Cardiac septum (tissue), 1 donor: Measurements from ENCODE around the gene RASA3. TPM values are rescaled to one million over a fixed set of nuclear protein-coding genes. Genes with fewer than 3 reads are reported as not detected.
A peak's percentile ranks its signal among the peaks of the same experiment; 100 is the strongest.

Experiments used
- DNase-seq: peaks from one replicate; pipeline ENCODE4 v3.0.0-alpha.2; 2020; ENCODE audit warnings: low spot score
- intact Hi-C: fragments of 100-400 bp; cut with DNase I; formaldehyde crosslinking; loops from one replicate; pipeline ENCODE4 v1.14.0; 2022
- total RNA-seq: library from RNA; stranded (reverse); fragmentation: NEBNext Ultra II Directional; extraction: Animal tissue kit (Norgen Biotek cat#: 25700); gene quantifications from one replicate; pipeline ENCODE4 v1.2.1, GENCODE V29; 2021
- donor health status: DM: no; HTN: no; CAD: no.

Gene RASA3
- total RNA-seq, 1 donor from 2014 or later = 9.7 TPM

DNA sequence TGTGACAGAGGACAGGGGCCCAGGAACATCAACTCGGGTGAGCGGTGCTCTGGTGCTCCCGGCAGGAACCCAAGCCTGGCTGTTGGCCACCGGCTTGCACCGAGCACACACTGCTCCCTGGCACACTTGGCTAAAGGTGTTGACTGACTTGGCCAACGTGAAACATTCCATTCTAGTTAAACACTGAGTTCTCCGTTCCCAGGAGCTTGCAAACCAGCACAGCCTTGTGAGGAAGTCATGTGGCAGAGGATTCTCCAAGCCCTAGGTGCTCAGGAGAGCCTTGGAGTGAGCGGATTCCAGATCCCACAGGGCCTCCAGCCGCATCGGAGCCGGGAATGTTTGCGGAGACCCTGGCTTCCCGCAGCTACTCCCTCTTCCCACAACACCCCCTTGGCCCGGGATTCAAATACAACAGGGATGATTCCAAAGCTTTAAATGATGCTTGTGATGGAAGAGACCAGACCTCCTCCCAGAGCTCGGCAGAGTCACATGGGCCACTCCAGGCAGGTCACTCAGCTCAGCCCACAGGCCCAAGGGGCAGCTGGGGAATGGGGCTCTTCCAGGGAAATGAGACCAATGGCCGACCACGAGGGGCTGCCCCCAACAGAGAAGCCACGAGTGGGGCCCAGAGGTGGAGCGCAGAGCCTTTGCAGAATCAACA is 161.5 kb downstream of the RASA3 start:
- DNase-seq = no peak
- intact Hi-C loops = no loop called here

DNA sequence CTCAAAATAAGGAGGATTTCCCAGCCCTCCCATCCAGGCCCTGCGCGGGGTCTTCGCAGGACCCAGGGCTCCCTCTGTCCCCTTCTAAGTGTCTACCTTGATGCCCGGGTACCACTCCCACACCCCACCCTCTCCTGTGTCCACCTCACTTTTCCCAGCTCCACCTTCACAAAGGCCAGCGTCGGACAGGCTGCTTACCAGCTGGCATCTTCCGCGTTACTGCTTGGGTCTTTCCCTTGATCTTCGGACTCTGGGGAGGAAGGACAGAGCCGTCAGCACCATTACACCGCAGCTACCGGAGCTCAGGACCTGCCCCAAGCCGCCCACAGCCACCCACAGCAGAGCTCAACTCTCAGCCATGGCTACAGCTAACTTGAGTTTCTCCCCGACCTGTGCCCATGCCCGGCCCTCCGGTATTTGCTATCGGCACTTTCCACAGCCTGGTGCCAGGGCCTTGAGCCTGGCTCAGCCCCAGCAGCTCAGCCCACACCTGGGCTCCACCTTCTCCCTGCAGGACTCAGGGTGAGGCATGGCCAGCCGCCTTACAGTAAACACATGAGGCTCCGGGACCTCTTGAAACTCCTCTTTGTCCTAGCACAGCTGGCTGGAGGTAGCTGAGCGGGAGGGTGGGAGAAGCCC is 162.3 kb downstream of the RASA3 start:
- no peak for DNase-seq
- intact Hi-C loops = no loop called here

DNA sequence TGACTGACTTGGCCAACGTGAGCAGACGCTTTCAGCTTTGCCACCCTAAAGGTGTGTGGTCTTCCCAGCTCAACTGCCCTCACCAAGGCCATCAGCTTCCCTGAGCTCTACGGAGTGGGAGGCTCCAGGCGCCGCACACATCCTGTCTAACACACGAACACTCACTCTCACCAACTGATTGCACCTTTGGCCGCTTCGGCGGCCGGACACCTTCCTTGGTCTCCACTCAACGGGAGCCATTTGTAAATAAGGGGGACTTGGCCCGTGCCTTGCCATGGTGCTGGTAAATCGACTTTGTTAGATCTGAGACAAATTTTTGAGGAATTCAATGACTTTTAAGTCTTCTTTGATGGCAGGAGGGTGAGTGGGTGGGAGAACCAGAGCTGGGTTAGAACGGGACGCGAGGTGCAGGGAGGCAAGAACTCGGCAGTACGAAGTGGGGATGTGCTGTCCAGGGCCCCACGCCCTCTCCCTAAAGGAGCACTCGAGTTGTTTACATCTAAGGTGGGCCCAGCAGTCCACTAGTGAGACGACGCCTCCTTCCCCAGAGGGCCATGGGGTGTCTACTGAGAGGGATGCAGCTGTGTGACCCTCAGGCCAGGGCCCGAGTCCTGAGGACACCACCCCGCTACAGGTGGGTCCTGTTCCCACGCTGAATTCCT is 163.0 kb downstream of the RASA3 start:
- intact Hi-C loops = no loop called here
- DNase-seq = peak; percentile 43

DNA sequence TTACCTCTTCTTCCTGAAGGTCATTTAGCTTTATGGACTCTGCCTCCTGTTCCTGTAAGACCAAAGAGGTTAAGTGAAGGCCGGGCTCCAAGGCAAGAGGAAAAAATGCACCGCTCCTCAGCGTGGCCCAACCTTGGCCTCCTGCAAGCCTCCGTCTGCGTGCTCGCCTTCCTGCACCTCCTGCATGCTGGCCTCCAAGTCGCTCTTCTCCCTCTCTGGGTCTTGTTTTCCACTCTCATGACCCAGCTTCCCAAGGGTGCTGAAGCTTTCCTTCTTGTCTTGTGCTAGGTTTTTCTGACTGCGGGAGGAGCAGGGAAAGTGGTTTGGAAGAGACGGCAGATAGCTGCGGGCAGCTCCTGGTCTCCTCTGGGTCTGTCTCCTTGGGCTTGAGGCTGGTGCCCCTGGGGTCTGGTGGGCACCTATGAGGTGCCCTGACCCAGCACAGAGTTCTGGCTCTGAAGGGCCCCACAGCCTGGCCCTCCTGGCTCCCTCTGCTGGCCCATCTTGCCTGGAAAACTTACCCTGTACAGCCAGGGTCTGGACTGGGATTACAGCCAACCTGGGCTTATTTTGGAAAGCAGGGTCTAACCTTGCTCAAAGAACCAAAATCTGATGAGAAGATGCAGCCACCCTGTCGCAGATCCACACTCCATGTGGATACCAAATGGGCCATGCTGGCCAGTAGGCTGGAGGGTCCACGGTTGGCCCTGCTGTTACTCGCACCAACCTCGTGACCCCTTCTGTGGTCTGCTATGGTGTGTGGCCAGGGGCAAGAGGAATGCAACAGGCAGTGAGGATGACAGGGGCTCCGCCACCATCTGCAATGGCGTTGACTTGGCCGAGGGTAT is 163.7 kb downstream of the RASA3 start:
- no peak for DNase-seq
- intact Hi-C loops = no loop called here

- no peak for DNase-seq
Observed at GRCh38 chr13:113967729-113968462, 164.5 kb downstream of the RASA3 start.

GRCh38 chr13:113967206-113967720 is 165.2 kb downstream of the RASA3 start:
- intact Hi-C loops = no loop called here
- no peak for DNase-seq

More at GRCh38 chr13:113967729-113968462, 164.5 kb downstream of the RASA3 start:
- intact Hi-C loops = no loop called here

- no peak for DNase-seq
- intact Hi-C loops = no loop called here
Observed at GRCh38 chr13:113965968-113966884, 166.2 kb downstream of the RASA3 start.

- no peak for DNase-seq
- intact Hi-C loops = no loop called here
Observed at GRCh38 chr13:113965383-113965874, 167.0 kb downstream of the RASA3 start.

- no peak for DNase-seq
- intact Hi-C loops = no loop called here
Observed at GRCh38 chr13:113964251-113964995, 168.0 kb downstream of the RASA3 start.

DNA sequence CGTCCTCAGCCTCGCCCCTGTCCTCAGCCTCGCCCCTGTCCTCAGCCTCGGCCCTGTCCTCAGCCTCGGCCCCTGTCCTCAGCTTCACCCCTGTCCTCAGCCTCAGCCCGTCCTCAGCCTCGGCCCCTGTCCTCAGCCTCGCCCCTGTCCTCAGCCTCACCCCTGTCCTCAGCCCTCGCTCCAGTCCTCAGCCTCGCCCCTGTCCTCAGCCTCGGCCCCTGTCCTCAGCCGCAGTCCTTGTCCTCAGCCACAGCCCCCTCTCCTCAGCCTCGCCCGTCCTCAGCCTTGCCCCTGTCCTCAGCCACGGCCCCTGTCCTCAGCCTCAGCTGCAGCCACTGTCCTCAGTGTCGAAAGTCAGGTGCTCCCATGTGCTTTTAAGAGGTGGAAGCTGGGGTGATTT is 169.0 kb downstream of the RASA3 start:
- no peak for DNase-seq
- intact Hi-C loops = no loop called here

GRCh38 chr13:113962975-113963374 is 169.4 kb downstream of the RASA3 start:
- intact Hi-C loops = no loop called here
- no peak for DNase-seq

DNA sequence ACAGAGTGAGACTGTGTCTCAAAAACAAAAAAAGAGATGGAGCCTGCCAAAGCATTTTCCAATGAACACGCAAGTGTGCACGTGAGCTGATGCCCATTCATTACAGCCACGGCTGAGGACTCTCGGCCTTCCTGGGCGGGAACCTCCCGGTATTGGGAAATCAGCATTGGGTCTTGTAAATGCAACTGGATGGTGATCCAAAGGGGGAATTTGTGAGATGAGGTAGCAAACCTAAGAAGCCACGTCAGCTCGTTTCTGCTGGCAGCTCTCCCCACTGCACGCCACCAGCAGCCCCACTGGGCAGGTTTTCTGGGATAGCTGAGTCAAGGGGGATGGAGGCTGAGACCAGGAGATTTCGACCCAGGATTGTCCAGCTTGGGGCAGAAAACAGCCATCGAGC is 170.0 kb downstream of the RASA3 start:
- intact Hi-C loops = no loop called here
- no peak for DNase-seq

- DNase-seq = no peak
- intact Hi-C loops = no loop called here
Observed at GRCh38 chr13:113960276-113960948, 172.0 kb downstream of the RASA3 start.

DNA sequence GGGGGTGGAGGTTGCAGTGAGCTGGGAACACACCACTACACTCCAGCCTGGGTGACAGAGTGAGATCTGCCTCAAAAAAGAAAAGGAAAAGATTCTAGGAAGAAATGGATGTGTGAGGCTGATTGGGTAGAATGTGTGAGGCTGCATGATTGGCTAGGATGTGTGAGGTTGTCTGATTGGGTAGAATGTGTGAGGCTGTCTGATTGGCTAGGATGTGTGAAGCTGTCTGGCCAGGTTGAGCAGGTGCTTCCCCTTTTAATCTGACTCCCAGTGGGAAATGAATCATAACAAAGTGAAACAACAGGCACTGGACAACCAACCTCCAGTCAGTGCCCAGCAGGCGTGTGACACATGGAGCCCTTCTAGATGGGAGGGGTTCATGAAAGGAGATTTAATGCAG is 173.2 kb downstream of the RASA3 start:
- intact Hi-C loops = no loop called here
- DNase-seq = no peak

- intact Hi-C loops = no loop called here
- DNase-seq = no peak
Observed at GRCh38 chr13:113958373-113958772, 174.1 kb downstream of the RASA3 start.

- no peak for DNase-seq
- intact Hi-C loops = no loop called here
Observed at GRCh38 chr13:113956571-113956970, 175.9 kb downstream of the RASA3 start.

DNA sequence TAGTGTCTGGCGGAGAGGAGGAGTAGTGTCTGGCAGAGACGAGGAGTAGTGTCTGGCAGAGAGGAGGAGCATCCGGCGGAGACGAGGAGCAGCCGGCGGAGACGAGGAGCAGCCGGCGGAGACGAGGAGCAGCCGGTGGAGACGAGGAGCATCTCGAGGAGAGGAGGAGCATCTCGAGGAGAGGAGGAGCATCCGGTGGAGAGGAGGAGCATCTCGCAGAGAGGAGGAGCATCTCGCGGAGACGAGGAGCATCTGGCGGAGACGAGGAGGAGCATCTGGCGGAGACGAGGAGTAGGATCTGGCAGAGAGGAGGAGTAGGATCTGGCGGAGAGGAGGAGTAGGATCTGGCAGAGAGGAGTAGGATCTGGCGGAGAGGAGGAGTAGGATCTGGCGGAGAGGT is 176.7 kb downstream of the RASA3 start:
- no peak for DNase-seq
- intact Hi-C loops = no loop called here
